HCT116 (cell line): ENCODE results near the gene PGR.

Experiments used
- CTCF ChIP-seq, 3 experiments: fragments of 200-600 bp in 1 of 3; sonication (generic) in 1 of 3; IDR thresholded peaks in 2 of 3; conservative IDR thresholded peaks in 1 of 3; 2 replicates each; pipeline ENCODE4 v1.5.1; 2012 to 2017; ENCODE audit warnings: low read depth in 2 of 3, low read length in 2 of 3, antibody characterized with exemption in 1 of 3, borderline replicate concordance in 1 of 3, control low read depth in 1 of 3, mild to moderate bottlenecking in 1 of 3, mixed read lengths in 1 of 3, mixed run types in 1 of 3, moderate library complexity in 1 of 3; ENCODE audit not compliant: insufficient read depth in 1 of 3
- EZH2 ChIP-seq: fragments of 200-600 bp; sonication (generic); IDR thresholded peaks from 2 replicates; pipeline ENCODE4 v1.6.1; 2017; ENCODE audit warnings: antibody characterized with exemption, mixed run types
- POLR2A ChIP-seq: IDR thresholded peaks from 2 replicates; pipeline ENCODE4 v1.7.0; 2011; ENCODE audit warnings: borderline replicate concordance; ENCODE audit not compliant: insufficient read depth, insufficient read length; ENCODE audit errors: extremely low read depth
- POLR2AphosphoS5 ChIP-seq: IDR thresholded peaks from 2 replicates; pipeline ENCODE4 v1.6.1; 2011; ENCODE audit warnings: mild to moderate bottlenecking, low read depth, low read length, moderate library complexity
- ZNF274 ChIP-seq: fragments of 200-500 bp; sonication (Bioruptor generic); IDR thresholded peaks from 2 replicates; pipeline ENCODE4 v1.6.1; 2014; ENCODE audit warnings: mild to moderate bottlenecking, low read depth, low read length, inconsistent platforms
- TF ChIP-seq, protein P1 (sequence below): IDR thresholded peaks from 2 replicates; pipeline ENCODE4 v1.6.1; 2011; ENCODE audit warnings: mild to moderate bottlenecking, low read length, moderate library complexity; ENCODE audit not compliant: insufficient replicate concordance; ENCODE audit errors: extremely low read depth

DNA sequence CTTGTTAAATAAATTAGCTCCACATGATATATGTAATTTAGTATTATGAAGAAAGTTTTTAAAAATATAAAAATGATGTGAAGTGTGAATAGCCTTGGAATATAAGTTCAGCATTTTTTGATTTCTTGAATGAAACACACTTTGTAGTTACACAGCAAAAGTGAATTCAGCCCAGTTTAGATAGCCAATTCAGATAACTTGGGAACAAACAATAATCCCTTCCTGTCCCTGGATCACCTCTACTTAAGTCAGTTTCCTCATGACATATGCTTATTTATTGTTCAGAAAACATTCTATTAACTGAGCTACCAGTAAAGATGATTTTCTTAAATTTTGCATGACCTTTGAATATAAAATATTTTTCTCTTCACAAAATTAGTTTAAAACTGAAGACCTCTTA is 107.4 kb downstream of the PGR start:
- TF ChIP-seq POLR2AphosphoS5: no peak
- TF ChIP-seq, protein P1, sequence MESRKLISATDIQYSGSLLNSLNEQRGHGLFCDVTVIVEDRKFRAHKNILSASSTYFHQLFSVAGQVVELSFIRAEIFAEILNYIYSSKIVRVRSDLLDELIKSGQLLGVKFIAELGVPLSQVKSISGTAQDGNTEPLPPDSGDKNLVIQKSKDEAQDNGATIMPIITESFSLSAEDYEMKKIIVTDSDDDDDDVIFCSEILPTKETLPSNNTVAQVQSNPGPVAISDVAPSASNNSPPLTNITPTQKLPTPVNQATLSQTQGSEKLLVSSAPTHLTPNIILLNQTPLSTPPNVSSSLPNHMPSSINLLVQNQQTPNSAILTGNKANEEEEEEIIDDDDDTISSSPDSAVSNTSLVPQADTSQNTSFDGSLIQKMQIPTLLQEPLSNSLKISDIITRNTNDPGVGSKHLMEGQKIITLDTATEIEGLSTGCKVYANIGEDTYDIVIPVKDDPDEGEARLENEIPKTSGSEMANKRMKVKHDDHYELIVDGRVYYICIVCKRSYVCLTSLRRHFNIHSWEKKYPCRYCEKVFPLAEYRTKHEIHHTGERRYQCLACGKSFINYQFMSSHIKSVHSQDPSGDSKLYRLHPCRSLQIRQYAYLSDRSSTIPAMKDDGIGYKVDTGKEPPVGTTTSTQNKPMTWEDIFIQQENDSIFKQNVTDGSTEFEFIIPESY: no peak
- TF ChIP-seq POLR2A: no peak
- TF ChIP-seq CTCF (IDR thresholded peaks at IDR 0.05 in 2 of 3, conservative IDR thresholded peaks at IDR 0.05 in 1 of 3; ENCODE audit: borderline replicate concordance in 1 of 3, insufficient read depth in 1 of 3, low read depth in 2 of 3, low read length in 2 of 3): no peak
- TF ChIP-seq EZH2: no peak
- TF ChIP-seq ZNF274: no peak
